Bone marrow (tissue), 2 donors: ENCODE data around the gene ZFP91.

Experiments used
- DNase-seq, 2 donors: peaks; one replicate each; lab custom pipeline; 2025; lab: John Stamatoyannopoulos, UW

Gene ZFP91

DNA sequence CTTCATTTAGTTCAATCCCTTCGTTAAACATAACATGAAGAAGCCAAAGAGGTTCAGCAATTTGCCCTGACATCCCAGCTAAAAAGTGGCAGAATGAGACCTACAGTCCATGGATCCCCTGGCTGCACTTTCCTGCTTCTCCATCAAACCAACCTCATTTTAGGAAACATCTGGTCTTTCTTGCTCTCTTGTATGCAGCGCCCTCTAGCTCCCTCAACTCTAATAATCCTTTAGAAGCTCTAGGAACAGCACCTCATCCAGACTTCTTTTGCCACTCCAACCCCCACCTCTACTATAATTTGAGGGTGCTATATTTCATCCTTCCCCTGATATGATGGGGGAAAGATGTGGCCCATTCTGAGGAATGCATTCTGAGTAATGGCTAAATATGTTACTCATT is 51.0 kb downstream of the ZFP91 start:
- peak in 1 of 2 donors; percentile 66 for DNase-seq

DNA sequence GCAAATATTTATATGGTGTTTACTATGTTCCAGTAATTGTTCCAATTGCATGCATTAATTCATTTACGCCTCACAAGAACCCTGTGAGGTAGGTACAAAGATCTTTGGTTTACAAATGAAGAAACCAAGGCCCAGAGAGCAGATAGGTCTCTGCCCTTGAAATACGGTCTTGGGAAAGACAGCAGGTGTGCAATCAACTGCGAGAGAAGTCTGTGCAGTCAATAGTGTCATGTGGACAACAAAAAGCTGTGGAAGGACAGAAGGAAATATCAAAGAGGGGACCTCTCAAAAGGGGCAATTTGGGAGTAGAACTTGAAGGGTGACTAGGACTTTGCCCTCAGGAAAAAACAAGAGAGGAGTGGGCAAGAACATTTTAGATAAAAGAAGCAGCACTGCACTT is 52.5 kb downstream of the ZFP91 start:
- no peak for DNase-seq

- no peak for DNase-seq
Observed at GRCh38 chr11:58632510-58632909, 53.6 kb downstream of the ZFP91 start.

DNA sequence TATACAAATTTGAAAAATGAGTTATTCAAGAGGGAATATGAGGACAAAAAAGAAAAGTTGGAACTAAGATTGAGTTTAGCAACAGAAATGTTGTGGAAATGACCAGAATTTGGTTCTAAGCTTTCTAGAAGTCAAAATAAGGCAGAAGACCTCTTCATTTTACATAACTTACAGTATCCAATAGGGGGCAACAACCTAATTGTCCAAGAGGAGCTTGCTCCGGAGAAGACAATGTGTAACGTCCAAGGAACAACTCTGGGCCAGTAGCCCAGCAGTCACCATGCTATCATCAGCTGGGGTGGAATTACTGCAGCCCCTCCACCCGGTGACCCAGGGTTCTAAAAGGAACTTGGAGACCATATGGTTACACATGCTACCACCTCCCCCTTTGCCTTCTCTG is 57.7 kb downstream of the ZFP91 start:
- no peak for DNase-seq

DNA sequence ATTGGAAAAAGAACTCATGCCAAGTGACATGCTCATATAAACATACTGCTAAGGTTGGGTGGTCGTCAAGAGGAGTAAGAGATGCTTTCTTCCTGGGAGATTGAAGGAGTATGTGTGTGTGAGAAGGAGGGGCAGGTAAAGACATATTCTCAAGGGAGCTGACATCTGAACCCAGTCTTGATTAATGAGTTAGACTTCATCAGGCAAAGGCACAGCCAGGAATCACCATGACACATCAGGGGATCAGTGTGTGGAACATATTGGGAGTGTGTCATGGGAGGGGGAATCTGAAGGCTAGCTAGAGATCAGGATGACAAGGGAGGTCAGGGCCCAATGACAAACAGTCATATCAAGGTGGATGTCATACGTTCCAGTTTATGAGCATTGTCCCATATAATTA is 58.5 kb downstream of the ZFP91 start:
- DNase-seq = no peak

DNA sequence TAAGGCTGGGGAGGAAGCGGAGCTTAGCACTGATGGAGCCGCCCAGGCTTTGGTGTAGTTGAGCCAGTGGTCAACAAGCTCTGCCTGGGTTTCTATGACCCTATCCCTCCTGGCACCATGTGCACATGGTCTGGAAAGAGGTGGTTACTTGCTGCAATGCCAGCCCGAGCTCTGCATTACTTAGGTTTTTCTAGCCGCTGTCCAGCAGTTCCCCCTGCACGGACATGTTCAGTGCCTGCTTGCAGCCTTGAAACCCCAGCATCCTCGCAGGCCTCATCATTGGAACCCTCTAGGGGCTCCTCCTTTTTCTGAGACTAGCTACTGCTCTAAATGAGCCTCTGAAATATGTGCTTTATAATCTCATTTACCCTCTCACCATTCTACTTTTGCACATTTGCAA is 60.2 kb downstream of the ZFP91 start:
- no peak for DNase-seq

DNA sequence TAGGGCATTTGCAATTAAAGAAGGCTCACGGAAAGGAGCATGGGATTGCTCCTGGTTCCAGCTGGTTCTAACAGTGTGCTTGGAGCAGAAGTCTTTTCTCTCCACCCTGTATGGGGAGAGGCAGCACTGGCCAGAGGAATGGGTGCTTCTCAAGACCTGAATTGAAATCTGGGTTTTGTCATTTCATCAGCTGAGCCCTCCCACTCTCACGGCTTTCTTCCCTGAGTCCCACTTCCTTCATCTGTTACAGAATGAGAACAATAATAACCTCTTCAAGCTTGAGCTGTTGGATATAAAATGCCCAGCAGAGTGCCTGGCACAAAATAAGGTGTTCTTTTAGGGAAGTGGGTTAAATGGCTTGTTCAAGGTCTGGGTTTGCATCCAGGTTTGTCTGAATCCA is 60.8 kb downstream of the ZFP91 start:
- DNase-seq = no peak

DNA sequence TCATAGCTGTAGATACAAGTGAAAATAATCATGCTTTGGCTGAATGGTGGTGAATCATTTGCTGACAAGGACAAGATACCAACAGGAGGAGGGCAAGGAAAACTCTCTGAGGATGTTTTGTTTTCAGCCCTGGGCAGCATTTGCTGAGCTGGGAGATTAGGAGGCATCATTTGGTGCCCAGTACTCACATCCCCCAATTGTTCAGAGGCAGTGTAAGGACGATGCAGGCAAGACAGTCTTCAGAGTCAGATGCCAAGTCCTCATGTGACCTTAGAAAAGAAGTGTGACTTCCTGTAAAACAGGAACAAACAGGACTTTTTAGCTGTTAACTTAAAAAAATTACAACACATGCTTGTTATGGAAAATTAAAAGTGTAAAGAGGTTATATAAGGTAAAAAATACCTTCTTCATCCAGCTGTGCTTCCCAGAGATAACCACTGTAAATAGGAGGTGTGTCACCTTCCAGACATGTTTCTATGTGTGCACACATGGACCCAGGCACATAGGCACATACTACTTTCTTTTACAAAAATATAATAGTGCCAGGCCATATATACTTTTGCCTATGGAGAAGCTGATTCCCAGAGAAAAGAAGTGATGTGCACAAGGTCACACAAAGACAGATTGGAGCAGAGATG is 61.6 kb downstream of the ZFP91 start:
- DNase-seq = no peak

GRCh38 chr11:58641341-58641740 is 62.5 kb downstream of the ZFP91 start:
- no peak for DNase-seq

DNA sequence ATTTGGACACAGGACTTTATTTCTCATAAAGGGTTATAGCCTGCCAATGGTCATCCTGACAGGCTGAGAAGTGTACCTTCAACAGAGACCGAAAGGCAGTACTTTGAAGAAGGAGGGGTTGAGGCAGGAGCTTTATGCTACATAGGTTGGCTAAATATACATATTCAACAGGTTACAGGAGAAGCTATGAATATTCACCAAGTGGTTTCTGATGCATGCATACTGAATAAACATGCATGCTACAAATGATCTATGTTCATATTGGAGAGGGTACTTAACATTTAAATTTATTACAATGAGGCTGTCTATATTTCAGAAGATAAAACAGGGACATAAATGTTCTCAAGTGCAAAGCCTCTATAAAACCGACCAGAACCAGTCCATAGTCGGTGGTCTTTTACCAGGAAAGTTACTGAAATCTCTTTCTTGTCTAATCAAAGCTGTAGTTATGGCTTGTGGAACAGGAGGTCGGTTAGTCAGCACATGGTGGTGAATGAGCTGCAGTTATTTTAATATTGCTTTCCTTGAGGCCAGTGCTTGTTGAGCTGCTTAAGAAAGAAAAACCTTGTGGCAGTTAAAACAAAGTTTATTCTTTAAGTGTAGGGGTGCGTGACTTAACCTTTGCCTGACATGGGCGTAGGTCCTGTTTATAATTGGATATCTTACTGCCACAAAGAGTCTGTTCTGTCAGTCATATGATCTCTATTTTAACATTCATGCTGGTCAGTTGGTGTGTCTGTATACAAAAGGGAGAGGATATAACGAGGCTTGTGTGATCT is 63.1 kb downstream of the ZFP91 start:
- DNase-seq = no peak

GRCh38 chr11:58645854-58646253 is 67.0 kb downstream of the ZFP91 start:
- no peak for DNase-seq

DNA sequence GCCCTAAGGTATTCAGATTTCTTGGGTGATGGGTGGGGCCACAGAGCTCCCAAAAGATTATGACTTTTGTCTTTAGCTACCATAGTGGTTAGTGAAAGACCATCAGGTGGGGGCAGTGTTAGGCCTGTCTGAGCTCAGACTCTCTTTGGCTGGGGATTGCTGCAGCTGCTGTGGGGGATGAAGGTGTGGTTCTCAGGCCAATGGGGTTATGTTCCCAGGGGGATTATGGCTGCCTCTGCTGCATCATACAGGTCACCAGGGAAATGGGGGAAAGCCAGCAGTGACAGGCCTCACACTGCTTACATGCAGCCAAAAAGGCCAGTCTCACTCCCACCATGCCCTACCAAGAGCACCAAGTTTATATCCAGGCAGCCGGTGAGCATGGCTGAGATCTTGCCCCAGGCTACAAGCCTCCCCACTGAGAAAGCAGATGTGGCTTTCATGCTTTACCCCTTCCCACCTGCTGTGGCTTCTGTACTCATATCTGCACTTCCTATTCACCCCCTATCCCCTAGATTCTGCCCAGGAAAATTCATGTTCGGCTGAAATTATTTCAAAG is 68.4 kb downstream of the ZFP91 start:
- no peak for DNase-seq

- DNase-seq = no peak
Observed at GRCh38 chr11:58647866-58648265, 69.0 kb downstream of the ZFP91 start.

DNA sequence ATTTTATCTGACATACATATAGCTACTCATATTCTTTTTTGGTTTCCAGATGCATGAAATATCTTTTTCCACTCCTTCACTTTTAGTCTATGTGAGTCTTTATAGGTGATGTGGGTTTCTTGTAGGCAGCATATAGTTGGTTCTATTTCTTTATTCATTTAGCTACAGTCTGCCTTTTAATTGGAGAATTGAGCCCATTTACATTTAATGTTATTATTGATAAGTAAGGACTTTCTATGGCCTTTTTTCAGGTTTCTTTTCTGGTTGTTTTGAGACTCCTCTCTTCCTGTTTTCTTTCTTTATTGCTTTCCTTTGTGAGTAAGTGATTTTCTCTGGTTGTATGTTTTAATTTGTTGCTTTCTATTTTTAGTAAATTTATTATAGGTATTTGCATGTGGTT is 70.8 kb downstream of the ZFP91 start:
- DNase-seq = no peak

DNA sequence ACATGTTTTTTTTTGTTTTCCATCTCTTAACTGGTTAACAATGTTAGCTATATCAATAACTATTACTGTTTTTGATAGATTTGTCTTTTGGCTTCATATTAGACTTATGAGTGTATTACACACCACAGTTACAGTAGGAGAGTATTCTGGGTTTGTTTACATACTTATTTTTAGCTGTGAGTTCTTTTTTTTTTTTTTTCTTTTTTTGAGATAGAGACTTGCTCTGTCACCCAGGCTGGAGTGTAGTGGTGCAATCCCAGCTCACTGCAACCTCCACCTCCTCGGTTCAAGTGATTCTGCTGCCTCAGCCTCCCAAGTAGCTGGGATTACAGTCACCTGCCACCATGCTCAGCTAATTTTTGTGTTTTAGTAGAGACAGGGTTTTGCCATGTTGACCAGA is 71.6 kb downstream of the ZFP91 start:
- no peak for DNase-seq

- DNase-seq = no peak
Observed at GRCh38 chr11:58652726-58653280, 73.9 kb downstream of the ZFP91 start.

DNA sequence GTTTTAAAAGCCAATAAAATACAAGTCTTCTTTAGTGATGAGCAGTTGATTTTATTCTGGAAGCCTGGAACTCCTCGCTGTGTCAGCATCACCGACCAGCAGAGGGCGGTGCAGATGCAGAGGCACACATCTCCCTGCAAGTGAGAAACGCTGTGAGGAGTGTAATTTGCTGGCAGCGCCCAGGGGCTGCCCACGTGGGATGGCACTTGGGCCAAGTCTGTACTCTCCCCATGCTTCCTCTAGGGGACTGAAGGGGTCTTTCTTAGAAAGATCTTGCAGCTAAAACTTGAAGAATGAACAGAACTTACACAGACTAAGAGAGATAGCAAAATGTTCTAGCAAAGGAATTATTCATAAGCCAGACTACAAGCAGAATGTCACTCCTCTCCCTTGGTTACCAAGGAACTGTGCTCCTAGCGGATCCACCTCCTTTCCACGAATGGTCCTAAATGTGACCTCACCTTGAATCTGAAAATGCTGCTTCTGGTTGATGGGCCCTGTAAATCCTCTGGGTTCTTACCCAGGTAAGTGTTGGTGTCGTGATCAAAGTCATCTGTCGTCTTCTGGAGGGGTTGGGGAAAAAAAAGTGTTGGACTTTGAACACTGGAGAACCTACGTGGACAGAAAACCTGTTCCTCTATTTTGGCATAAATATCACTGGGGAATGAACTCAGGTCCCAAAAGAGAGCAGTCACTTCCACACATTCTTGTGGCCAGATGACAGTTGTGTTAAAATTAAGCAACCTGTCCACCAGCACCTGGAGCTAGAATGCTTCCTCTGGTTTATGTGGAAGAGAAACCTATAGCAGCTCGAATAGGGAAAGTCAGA is 75.4 kb downstream of the ZFP91 start:
- DNase-seq = peak; percentile 14 to 73

DNA sequence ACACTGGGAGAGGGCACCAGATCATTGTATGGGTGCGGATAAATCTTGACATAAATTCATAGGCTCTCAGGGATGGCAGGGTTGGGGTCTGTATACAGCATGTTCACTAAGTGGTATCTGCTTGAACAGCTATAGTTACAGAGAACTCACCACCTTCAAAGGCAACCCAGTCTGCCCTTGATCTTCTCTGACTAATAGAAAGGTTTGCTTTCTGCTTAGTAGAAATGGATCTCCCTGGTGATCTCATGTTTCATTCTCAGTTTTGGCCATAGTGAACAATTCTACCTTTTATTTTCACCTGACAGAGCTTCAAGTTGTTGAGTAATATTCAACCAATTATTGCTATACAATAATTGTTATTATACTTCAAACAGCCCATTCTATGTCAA is 76.0 kb downstream of the ZFP91 start:
- DNase-seq = no peak

- no peak for DNase-seq
Observed at GRCh38 chr11:58656348-58656747, 77.5 kb downstream of the ZFP91 start.

DNA sequence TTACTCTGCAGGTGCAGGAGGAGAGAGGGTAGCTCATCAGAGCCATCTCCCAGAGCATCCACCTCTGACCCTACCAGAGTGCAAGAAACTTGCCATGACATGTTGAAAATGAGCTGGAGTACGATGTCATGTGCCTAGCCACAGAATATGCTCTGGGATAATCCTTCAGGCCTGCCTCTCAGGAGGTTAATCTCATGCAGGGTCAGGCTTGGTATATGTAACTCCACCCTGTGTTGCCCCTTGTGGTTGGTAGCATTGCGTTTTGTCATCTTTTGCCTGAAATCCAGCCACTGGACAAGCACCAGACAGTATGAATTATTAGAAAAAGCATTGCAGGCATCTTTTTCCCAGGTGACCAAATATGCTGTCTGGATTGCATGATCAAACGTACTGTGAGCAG is 79.8 kb downstream of the ZFP91 start:
- no peak for DNase-seq

GRCh38 chr11:58659404-58659803 is 80.5 kb downstream of the ZFP91 start:
- no peak for DNase-seq

GRCh38 chr11:58659910-58660570 is 81.2 kb downstream of the ZFP91 start:
- no peak for DNase-seq
